Glomerular endothelial cell (primary cell): ENCODE measurements around the gene CATSPER3. TPM values are rescaled to one million over a fixed set of nuclear protein-coding genes. Genes with fewer than 3 reads are reported as not detected.

Experiments
- DNase-seq: peaks from one replicate; pipeline ENCODE4 v3.0.0-alpha.2; 2011; ENCODE audit warnings: low read depth, low spot score; ENCODE audit errors: extremely low read depth
- total RNA-seq: library from RNA; depleted of rRNA; stranded (reverse); fragments of >200 nt; gene quantifications from 2 replicates; pipeline ENCODE4 v1.2.3, GENCODE V29; 2015

CATSPER3 gene
- total RNA-seq, 1 donor from 2014 or later = not detected

DNA sequence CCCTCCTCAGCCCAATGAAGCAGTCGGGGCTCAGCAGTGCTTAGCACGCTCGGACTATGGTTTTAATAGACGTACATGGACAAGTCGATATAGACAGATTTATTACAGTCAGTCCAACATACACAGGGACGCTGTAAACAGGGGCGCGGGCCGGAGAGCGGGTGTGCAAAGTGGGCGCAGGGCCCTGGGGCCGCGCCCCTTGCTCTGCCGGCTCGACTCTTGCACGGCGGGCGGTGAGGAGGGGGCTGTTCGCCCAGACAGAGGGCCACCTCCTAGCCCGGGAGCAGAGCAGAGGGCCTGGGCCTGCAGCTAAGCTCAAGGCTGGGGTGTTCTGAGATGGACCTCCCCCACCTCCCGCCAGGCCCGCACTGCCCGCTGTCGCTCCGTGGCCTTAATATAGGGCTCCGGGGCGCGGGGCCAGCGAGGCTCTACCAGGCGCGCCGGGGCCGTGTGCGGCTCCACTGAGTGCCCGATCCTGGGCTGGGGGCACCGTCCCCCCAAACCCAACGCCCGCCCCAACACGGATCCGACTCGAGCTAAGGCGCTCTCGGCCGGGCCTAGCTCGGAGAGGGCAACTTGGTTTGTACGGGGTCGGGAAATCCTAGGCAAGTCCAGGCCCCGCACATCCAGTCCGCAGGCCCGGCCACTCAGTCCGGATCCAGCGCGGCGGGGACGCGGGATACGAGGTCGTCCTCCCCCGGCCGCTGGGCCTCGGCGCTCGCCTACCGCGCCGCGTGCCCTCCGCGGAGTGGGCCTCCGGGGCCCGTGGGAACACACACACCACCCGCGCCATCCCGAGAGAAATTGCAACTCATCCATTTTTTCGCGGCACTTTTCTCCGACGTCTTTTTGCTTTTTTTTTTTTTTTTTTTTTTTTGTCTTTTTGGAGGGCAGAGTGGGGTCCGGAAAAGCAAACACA, 60.2 kb downstream of the CATSPER3 start:
- DNase-seq = no peak

DNA sequence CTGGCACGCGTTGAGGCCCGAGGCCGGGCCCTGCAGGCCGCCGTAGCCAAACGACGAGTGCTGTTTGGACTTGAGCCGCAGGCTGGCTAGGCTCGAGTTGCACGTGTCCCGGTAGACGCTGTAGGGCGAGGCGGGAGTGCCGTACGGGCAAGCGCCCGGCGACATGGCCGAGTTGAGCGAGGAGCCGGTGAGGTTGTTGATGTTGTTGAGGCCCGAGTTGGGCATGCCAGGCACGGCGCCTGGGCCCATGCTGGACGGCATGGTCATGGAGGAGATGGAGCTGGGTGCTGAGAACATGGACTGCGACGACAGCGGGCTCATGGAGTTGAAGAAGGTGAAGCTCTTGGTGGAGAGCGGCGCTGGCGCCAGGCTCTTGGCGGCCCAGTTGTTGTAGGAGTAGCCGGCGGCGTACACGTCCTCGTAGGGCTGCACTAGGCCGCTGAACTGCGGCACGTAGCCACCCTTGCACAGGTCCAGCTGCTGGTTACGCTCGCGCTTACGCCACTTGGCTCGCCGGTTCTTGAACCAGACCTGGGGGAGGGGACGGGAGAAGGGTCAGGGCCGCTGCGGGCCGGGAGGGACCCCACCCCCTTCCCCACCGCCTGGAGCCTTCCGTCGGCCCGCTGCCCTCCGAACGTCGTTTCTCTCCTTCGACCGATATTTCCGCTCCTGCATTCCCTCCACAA, 61.2 kb downstream of the CATSPER3 start:
- DNase-seq = no peak

DNA sequence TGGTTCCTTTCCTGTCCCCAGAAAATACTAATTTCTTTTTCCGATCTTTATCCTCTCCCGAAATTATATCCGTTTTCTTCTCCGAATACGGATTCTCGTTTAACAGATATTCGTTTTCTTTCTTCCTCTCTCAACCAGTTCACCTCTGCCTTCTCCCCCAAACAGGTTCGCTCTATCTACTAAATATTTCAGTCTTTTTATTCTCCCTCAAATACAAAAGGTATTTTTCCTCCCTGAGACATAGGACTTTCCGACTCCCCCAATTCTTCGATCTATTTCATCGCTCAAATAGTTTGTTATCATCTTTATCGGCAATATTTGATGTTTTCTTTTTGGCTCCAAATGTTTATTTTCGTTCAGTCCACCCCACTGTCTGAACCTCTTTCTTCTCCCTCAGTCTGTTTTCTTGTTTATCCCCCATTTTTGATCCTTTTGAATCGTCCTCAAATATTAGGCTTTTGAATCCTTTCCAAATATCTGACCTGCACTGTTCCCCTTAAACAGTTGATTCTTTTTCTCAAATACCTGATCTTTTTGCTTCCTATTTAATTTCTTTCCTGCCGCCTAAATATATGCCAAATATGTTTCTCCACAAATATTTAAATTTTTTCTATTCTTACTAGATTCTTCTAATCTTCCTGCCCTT, 61.9 kb downstream of the CATSPER3 start:
- DNase-seq = no peak

DNA sequence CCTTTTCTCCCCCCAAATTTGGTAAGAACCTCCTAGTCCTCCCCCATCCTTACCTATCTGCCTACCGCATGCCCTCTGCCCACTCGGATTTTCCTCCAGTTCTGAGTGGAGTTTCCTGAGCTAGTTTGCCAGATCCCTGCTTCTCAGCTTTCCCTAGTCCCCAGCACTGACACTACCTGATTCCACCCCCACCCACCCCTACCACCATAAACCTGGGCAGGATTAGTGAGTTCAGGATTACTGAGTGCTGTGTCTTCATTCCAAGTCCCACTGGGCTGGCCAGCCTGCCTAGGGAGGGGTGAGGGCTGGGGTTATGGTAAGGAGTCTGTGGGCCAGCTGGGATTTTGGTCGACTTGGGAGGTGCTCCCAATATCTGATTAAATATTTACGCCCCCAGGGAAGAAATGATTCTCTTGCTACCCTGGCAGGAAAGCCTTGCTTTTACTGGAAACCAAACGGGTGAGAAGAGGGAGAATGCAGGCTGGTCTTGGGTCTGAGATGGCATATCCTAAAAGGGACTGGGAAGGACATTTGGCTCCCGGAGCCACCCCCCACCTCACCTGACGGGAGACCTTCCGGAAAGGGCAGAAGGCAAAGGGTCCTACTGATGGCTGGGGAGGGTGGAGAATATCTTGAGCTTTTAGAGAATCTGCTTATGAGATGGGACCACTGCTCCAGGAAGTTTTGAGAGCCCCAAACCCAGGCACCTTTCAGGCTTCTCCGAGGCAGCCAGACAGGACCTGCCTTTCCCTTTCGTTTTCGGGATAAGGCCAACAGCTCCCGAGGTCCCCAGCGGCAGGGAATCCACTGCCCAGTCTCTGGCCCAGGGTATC, 62.6 kb downstream of the CATSPER3 start:
- DNase-seq = no peak

DNA sequence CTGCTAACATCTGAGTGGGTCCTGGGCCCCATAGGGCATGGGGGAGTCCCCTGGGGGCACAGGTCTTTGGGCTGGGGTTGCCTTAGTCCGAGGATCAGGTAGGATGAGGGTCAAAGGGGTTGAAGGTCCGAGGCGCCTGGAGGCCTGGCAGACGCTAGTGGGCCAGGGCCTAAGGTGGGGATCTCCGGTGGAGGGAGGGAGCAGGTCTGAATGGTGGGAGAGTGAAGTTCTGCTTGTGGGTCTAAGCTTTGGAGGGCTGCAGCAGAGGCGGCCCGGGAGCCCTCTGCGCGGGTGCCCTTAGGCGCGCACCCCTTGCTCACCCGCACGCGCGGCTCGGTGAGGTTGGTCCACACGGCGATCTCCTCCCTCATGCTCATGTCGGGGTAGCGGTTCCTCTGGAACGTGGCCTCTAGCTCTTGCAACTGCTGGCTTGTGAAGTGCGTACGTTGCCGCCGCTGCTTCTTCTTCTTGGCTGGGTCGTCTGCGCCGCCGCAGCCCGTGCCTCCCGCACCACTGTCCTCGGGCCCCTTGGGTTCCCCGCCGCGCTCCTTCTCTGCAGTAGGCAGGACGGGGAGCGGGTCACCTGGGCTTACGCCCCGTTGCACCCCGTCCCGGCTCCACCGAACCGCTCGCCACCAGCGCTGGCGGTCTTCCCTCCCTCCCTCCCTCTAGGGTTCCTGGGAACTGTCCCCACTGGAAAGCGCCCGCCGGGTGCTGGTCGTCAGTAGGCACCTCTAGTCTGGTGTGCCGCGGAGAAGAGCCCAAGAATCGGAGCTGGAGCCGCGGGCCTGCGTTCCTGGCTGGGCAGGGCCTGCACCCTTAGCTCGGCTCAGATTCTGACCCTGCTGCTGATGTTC, 63.5 kb downstream of the CATSPER3 start:
- no peak for DNase-seq

DNA sequence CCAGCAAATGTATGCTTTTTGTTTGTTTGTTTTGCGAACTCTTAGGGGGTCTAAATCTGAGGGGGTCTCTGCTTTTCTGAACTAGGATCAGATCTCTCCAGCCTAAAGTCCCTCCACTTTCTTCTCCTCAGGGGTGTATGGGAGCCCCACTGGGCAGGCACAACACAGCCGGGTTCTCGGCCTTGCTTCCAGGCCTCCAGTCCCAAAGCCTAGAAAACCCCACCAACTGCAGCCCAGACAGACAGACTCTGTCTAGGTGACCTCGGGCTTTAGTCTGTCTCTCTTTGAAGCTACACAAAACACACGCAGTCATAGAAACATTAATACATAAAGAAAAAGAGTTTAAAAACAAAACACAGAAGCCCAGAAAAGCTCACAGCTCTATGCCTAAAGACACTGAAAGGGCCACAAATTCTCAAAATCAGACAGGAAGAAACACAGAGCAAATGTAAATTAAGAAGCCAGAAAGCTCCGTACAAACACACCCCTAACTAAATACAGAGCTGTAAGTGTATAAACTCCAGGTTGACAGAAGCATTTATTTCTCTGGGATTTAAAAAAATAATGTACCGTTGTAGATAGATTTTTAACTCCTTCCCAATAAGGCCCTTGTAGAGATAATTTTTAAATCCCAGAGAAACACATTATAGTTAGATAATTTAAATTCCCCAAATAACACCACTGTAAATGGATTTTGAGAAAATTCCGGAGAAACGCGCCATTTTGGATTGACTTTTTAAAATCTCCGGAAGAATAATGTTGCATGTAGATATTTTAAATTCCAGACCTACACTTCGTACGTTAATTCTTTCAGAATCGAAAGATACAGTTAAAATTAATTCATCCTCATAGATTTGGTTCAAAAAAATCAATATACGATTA, 64.3 kb downstream of the CATSPER3 start:
- DNase-seq = no peak

DNA sequence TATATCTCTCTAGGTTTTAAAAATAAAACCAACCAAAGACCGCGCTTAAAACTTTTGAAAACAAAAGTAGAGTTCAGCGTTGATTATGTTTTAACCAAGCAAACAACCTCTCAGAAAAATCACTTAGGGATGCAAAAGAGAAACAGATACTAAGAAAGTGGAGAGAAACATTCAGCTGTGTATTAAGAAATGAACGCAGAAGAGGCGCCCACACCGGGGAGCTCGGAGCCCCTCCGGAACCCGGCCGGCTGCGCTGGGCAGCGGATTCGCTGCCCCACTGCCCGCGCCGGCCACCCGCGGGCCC, 64.9 kb downstream of the CATSPER3 start:
- no peak for DNase-seq

DNA sequence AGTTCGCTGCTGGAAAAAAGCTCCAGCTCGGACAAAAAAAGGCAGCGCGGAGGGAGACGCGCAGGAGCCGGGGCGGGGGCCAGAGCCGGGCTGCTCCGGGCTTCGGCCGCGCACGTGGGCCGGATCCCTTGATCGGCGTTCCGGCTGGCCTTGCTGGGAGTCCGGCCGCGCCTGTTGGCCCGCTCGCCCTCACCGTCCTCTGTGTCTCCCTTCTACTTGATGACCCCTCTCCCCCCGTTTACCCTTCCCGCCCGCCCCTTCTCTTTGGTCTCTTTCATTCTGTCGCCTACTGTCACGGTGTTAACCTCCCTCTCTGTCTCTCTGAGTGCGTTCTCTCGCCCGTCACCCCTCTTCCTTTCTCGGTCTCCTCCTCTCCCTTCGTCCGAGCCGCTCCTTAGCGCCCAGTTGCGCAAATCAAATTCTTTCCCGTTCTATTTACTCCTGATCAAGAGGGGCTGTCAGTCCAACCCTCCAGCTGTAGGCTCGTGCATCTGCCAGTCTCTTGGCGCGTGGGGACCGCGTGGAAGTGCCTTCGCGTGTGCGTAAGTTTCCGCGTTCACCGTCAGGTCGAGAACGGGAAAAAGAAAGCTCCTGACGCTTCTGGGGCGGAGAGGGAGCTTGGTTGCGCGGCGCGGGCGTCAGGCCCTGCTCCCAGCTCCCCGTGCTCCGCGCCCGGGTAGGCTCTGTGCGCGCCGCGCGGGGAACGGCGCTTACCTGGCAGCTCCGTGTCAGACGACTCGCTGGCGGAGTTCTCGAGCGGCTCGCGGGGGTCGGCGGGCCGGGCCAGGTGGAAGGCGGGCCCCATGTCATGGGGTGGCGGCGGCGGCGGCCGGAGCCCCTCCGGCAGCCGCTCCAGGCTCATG, 65.5 kb downstream of the CATSPER3 start:
- no peak for DNase-seq

DNA sequence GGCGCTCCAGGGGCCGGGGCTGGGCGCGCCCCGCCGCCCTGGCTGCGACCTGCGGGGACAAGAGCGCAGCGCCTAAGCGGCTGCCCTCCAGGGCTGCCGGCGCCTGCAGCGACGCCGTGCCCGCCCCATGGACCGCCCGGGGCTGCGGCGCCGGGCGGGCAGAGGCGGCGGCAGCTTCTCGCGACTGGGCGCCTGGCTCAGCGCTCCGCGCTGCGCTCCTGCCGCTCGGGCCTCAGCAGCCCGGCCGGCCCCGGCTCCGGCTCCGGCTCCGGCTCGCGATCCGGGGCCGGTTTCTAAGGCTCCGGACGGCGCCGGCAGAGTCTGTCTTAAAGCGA, 66.2 kb downstream of the CATSPER3 start, which contains the start of gene PITX1:
TSS of gene PITX1 (minus strand) at position 328 of the 335 bp plus-strand sequence. CDS start 347 bp downstream, outside the sequence.
- no peak for DNase-seq

DNA sequence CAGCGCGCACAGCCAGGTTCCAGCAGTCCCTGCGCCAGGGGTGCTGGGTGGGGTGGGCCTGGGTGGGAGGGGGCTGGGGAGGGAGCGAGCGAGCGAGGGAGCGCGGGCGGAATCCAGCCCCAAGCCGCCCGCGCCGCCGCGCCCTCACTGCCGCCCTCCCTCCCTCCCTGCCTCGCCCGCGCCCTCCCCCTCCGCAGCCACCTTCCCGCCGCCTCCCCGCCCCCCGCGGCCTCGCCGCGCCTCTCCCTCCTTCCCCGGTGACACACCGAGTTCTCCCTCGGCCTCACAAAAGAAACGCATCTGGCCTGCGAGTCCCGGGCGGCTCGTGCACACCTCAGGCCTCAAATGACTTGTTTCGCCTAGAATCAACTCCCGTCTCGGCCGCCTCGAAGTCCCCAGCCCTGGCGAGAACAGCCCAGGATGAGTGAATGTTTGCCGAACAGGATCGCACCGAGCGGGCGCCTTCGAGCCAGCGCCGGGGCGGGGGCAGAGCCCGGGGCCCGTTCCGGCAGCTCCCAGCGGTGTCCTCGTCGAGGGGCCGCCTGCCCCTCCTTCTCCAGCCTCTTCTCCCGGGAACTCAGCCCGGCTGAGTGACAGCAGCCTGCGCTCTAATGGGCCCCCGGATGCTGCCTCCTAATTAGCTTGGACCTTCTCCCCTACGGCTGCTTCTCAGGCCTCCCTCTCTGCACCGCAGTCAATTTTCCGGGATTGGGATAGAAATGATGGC, 66.7 kb downstream of the CATSPER3 start:
- DNase-seq = no peak

DNA sequence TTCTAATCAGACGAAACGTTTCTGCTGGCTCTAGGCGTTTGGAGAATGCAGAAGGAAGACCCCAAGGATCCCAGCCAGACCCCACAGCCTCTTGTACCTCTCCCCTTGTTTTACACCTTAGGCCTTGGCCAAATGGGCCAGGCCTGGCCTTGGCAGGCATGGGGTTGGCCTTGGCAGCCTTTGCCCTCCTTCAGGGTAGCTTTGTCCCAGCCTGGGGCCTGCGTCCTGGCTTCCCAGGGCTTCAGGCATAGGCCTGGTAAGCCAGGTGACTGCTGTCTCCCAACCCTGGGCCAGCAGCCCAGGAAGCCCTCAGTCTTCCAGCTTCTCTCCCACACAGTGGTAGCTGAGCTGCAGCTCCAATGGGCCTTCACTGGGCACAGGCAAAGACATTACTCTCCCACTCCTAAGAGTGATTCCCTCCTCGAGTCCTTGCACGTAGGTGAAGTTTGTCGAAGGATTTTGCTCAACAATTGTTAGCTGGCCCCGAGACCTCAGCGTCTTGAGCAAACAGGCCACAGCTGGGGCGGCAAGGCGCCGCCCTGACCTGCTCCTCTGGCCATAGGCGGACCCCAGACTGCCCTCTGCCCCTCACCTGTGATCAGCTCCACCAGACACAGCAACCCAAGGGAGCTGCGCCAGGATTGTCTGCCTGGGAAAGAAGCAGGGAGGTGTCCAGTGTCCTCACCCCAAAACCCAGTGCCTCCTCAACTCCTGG, 67.4 kb downstream of the CATSPER3 start:
- DNase-seq = no peak

DNA sequence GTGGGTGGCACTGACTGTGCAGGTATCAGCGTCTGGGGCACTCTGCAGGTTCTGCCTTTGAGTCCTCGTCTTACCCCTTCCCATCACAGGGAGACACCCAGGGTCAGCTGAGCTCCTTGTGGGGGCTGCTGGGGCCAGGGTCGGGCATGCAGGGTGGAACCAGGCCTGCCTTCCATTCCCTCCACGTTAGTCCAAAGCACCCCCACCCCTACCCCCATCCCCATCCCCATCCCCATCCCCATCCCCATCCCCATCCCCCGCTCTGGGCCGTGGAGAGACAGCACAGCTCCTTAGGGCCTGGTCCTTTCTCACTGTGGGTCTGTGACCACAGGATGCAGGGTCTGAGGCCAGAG, 67.9 kb downstream of the CATSPER3 start:
- DNase-seq = no peak

DNA sequence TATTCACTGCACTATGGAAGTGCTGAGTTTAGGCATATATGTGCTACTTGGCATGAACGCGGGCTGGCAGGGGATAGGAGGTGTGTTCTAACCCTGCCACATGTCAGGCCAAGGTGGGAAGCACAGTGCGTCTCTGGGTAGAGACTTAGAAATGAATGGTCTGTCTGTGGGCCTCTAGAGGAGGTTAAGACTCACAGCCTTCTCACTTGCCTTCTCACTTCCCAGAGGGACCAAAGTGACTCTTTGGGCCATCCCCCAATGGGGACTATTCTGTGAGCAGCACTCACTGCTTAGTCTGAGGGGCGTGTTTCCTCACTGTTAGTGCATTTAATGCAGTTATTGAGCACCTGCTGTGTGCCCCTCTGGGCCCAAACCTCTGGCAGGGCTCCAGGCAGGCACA, 68.7 kb downstream of the CATSPER3 start:
- DNase-seq = no peak

DNA sequence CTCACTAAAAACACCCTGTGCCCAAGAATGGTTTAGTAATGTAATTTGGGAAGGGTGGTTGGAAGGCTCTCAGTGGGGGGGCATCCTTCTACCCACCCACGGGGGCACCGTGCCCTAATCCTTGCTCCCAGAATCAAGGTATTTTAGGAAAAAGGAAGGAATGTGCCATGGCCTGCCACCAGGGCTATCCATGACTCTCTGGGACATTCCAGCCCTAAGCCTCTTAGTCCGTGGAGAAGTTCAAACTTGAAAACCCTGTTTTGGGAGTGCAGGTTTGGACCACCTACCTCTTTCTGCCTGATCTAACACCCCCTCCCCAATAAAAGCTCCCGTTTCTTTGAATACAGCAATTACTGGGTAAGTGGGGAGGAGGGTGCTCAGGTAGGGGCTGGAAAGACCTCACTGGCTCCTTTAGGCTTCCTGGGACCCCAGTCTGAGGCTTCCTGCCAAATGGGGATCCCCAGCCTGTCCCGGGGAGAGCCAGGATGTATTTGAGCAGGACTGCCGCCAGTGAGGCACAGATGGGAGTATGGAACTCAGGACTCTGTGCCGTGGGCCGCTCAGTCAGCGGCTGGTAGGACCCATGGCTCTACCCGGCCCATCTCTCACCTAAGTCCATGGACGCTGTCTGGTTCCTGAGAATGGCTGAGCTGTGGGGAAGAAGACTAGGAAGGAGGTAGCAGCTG, 70.0 kb downstream of the CATSPER3 start:
- DNase-seq = no peak

DNA sequence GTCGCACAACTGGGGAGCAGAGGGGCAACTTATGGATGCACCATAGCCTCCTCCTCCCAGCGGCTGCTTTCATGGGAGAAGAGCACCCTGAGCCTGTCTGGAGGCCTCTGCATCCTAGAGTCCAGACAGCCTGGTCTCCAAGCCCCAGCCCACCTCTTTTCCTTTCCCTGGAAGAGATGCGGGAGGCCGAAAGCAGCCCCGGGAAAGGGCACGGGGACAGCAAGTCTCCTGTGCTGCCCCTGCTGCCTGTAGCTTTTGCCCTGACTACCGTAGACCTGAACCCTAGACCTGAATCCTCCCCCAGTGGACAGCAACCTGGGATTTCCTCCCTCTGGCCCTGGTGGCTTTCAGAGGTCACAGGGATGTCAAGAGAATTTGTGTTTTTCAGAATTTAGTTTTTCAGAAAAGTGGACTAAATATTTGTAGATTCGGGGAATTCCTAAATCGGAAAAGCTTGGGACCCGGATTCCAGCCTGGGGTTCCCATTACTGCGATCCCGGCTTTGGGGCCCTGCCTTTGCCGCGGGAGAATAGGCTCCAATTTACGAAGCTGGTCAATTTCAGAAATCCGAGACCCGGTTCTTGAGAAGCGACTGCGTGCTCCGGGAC, 70.6 kb downstream of the CATSPER3 start:
- DNase-seq = no peak

DNA sequence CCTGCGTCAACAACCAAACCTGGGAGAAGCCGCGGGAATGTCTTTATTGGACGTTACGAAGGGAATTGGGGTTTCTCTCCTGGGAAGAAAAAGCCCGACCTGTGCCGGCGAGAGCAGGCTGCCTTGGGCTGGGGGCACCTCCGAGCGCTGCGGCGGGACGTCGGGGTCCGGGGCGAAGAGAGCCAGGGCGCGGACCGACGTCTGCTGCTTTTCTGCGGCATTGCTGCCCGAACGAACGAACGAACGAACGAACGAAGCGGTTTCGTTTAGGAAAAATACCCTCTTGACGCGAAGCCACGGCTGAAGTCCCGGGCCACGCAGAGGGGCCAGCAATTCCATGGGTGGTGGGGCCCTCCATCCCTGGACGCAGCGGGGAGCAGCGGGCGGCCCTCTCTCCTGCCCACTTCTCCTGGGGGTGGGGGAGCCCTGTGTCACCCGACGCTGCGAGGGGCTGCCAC, 71.1 kb downstream of the CATSPER3 start:
- no peak for DNase-seq
